Mucosa of stomach (tissue), 1 donor: Measurements from ENCODE around the gene ZNF202.

Source experiments
- H3K27me3 ChIP-seq: one replicate; pipeline ENCODE4 v1.7.0; 2013; ENCODE audit warnings: mild to moderate bottlenecking, low read length; ENCODE audit not compliant: control insufficient read depth, insufficient read depth
- H3K36me3 ChIP-seq: one replicate; pipeline ENCODE4 v1.7.0; 2013; ENCODE audit warnings: low read length; ENCODE audit not compliant: control insufficient read depth, insufficient read depth
- H3K4me1 ChIP-seq: one replicate; pipeline ENCODE4 v1.7.0; 2013; ENCODE audit warnings: mild to moderate bottlenecking, low read length; ENCODE audit not compliant: control insufficient read depth, insufficient read depth
- H3K4me3 ChIP-seq: one replicate; pipeline ENCODE4 v1.7.0; 2013; ENCODE audit warnings: low read length
- H3K9ac ChIP-seq: one replicate; pipeline ENCODE4 v1.7.0; 2013; ENCODE audit warnings: mild to moderate bottlenecking, low read length, moderate library complexity
- H3K9me3 ChIP-seq: one replicate; pipeline ENCODE4 v1.7.0; 2013; ENCODE audit warnings: mild to moderate bottlenecking, low read length, moderate library complexity; ENCODE audit not compliant: control insufficient read depth
- donor health status: Pancreatic carcinoma.

The ZNF202 gene

GRCh38 chr11:123700772-123701171 is 40.7 kb downstream of the ZNF202 start:
- H3K36me3 ChIP-seq, result no peaks in the 10 kb centered on the region
- no peak overlapping the region for H3K9ac ChIP-seq
- H3K27me3 ChIP-seq, result no peaks in the 10 kb centered on the region
- H3K9me3 ChIP-seq, result no peaks in the 10 kb centered on the region
- no peak overlapping the region for H3K4me3 ChIP-seq
- H3K4me1 ChIP-seq, result peaks cover 5% of the 10 kb centered on the region

GRCh38 chr11:123698546-123699127 is 42.8 kb downstream of the ZNF202 start:
- no peak overlapping the region for H3K9ac ChIP-seq
- no peak overlapping the region for H3K4me3 ChIP-seq
- H3K36me3 ChIP-seq, result no peaks in the 10 kb centered on the region
- H3K4me1 ChIP-seq, result peaks cover 5% of the 10 kb centered on the region
- H3K27me3 ChIP-seq, result no peaks in the 10 kb centered on the region
- no peaks in the 10 kb centered on the region for H3K9me3 ChIP-seq

GRCh38 chr11:123696183-123696582 is 45.3 kb downstream of the ZNF202 start:
- Histone ChIP-seq H3K9ac (no peak overlapping the region), H3K4me3 (no peak overlapping the region), H3K27me3 (no peaks in the 10 kb centered on the region), H3K36me3 (no peaks in the 10 kb centered on the region), H3K9me3 (no peaks in the 10 kb centered on the region), H3K4me1 (peaks cover 5% of the 10 kb centered on the region)

- Histone ChIP-seq H3K4me1 (peaks cover 5% of the 10 kb centered on the region), H3K27me3 (no peaks in the 10 kb centered on the region), H3K4me3 (no peak overlapping the region), H3K9ac (no peak overlapping the region), H3K9me3 (no peaks in the 10 kb centered on the region), H3K36me3 (no peaks in the 10 kb centered on the region)
Measured at GRCh38 chr11:123695231-123695630, 46.2 kb downstream of the ZNF202 start.

GRCh38 chr11:123694551-123694950 is 46.9 kb downstream of the ZNF202 start:
- Histone ChIP-seq H3K4me3 (no peak overlapping the region), H3K4me1 (peaks cover 5% of the 10 kb centered on the region), H3K27me3 (peaks cover 3% of the 10 kb centered on the region), H3K36me3 (no peaks in the 10 kb centered on the region), H3K9ac (no peak overlapping the region), H3K9me3 (no peaks in the 10 kb centered on the region)

- Histone ChIP-seq H3K4me3 (no peak overlapping the region), H3K27me3 (peaks cover 3% of the 10 kb centered on the region), H3K4me1 (no peaks in the 10 kb centered on the region), H3K9ac (no peak overlapping the region), H3K9me3 (no peaks in the 10 kb centered on the region), H3K36me3 (no peaks in the 10 kb centered on the region)
Measured at GRCh38 chr11:123692961-123693360, 48.5 kb downstream of the ZNF202 start.

- no peaks in the 10 kb centered on the region for H3K36me3 ChIP-seq
- H3K9ac ChIP-seq, result no peak overlapping the region
- H3K4me3 ChIP-seq, result no peak overlapping the region
- H3K4me1 ChIP-seq, result no peaks in the 10 kb centered on the region
- H3K9me3 ChIP-seq, result no peaks in the 10 kb centered on the region
- peaks cover 3% of the 10 kb centered on the region for H3K27me3 ChIP-seq
Measured at GRCh38 chr11:123690485-123690884, 51.0 kb downstream of the ZNF202 start.

GRCh38 chr11:123684601-123685000 is 56.9 kb downstream of the ZNF202 start:
- H3K36me3 ChIP-seq, result no peaks in the 10 kb centered on the region
- H3K27me3 ChIP-seq, result no peaks in the 10 kb centered on the region
- H3K4me3 ChIP-seq, result no peak overlapping the region
- no peak overlapping the region for H3K9ac ChIP-seq
- H3K4me1 ChIP-seq, result no peaks in the 10 kb centered on the region
- H3K9me3 ChIP-seq, result no peaks in the 10 kb centered on the region

GRCh38 chr11:123683428-123684170 is 57.9 kb downstream of the ZNF202 start:
- H3K27me3 ChIP-seq, result no peaks in the 10 kb centered on the region
- no peaks in the 10 kb centered on the region for H3K4me1 ChIP-seq
- no peak overlapping the region for H3K9ac ChIP-seq
- H3K36me3 ChIP-seq, result no peaks in the 10 kb centered on the region
- H3K4me3 ChIP-seq, result no peak overlapping the region
- no peaks in the 10 kb centered on the region for H3K9me3 ChIP-seq

GRCh38 chr11:123682696-123683410 is 58.6 kb downstream of the ZNF202 start:
- no peaks in the 10 kb centered on the region for H3K4me1 ChIP-seq
- no peaks in the 10 kb centered on the region for H3K36me3 ChIP-seq
- H3K9me3 ChIP-seq, result no peaks in the 10 kb centered on the region
- H3K9ac ChIP-seq, result no peak overlapping the region
- no peak overlapping the region for H3K4me3 ChIP-seq
- H3K27me3 ChIP-seq, result no peaks in the 10 kb centered on the region

GRCh38 chr11:123681030-123681429 is 60.4 kb downstream of the ZNF202 start:
- H3K36me3 ChIP-seq, result no peaks in the 10 kb centered on the region
- H3K27me3 ChIP-seq, result no peaks in the 10 kb centered on the region
- H3K4me3 ChIP-seq, result no peak overlapping the region
- no peaks in the 10 kb centered on the region for H3K9me3 ChIP-seq
- H3K4me1 ChIP-seq, result no peaks in the 10 kb centered on the region
- no peak overlapping the region for H3K9ac ChIP-seq

GRCh38 chr11:123678246-123678645 is 63.2 kb downstream of the ZNF202 start:
- Histone ChIP-seq H3K9ac (no peak overlapping the region), H3K36me3 (no peaks in the 10 kb centered on the region), H3K9me3 (no peaks in the 10 kb centered on the region), H3K4me1 (no peaks in the 10 kb centered on the region), H3K27me3 (no peaks in the 10 kb centered on the region), H3K4me3 (no peak overlapping the region)
